ENCODE results near the gene ACSS1. TPM values are rescaled to one million over a fixed set of nuclear protein-coding genes. Genes with fewer than 3 reads are reported as not detected.

ACSS1 gene
- total RNA-seq, 1 donor from 2014 or later = 9.9 TPM

GRCh38 chr20:24980291-24981053 lies 77.5 kb downstream of the ACSS1 start:
- DNase-seq (ENCODE audit: low spot score) (peak; percentile 44), ATAC-seq (no peak)

- DNase-seq (ENCODE audit: low spot score) = peak; percentile 41
- no peak for ATAC-seq
Observed at GRCh38 chr20:24979036-24979960, 78.6 kb downstream of the ACSS1 start.

- peak; percentile 45 for ATAC-seq
- peak; percentile 51 for DNase-seq (ENCODE audit: low spot score)
Observed at GRCh38 chr20:24978513-24978912, 79.4 kb downstream of the ACSS1 start.

DNA sequence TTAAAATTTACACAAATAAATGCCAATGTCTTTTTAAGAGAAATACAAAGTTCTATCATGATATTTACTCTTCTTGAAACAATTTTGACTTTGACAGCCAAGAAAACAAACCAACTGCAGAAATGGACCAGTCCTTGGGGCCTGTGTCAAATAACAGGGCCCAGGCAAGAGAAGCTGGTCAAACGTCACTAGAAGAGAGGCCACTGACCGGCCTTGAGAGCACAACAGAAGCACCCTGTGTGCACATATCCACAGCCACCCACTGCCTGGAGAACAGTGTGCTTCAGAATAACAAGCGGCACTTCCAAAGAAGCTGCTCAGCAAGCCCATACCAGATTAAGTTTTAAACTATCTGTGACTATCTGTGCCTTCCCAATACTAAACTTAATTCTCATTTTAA lies 80.1 kb downstream of the ACSS1 start:
- peak; percentile 85 for DNase-seq (ENCODE audit: low spot score)

GRCh38 chr20:24977336-24977735 lies 80.6 kb downstream of the ACSS1 start:
- ATAC-seq (no peak), DNase-seq (ENCODE audit: low spot score) (peak; percentile 44)

More for the DNA sequence above, 80.1 kb downstream of the ACSS1 start:
- peak; percentile 93 for ATAC-seq

DNA sequence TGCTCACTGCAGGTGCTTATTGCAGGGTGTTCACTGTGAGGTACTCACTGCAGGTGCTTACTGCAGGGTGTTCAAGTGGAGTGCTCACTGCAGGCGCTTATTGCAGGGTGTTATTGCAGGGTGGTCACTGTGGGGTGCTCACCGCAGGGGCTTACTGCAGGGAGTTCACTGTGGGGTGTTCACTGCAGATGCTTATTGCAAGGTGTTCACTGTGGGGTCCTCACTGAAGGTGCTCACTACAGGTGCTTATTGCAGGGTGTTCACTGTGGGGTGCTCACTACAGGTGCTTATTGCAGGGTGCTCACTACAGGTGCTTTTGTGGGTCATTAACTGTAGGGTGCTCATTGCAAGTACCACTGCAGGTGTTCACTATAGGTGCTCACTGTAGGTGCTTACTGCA lies 85.6 kb downstream of the ACSS1 start:
- ATAC-seq (no peak), DNase-seq (ENCODE audit: low spot score) (peak; percentile 31)

DNA sequence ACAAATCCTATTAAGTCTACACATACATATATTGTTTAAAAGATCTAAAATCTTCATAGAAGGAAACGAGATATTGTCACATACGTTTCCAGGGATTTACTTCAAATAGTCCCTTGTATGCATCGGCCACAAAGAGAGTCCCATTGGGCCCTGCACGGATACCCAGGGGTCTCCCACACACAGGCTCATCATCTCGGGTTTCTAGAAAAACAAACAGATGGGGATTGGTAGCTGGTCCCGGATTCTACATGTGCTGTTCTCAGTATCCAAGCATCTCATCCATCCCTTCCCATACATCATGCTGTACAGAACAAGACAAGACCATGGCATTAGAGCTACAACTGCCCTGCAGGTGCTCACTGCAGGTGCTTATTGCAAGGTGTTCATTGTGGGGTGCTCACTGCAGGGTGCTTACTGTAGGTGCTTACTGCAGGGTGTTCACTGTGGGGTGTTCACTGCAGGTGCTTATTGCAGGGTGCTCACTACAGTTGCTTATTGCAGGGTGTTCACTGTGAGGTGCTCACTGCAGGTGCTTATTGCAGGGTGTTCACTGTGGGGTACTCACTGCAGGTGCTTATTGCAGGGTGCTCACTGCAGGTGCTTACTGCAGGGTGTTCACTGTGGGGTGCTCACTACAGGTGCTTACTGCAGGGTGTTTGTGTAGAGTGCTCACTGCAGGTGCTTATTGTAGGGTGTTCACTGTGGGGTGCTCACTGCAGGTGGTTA lies 86.4 kb downstream of the ACSS1 start:
- DNase-seq (ENCODE audit: low spot score) = peak; percentile 26
- no peak for ATAC-seq

DNA sequence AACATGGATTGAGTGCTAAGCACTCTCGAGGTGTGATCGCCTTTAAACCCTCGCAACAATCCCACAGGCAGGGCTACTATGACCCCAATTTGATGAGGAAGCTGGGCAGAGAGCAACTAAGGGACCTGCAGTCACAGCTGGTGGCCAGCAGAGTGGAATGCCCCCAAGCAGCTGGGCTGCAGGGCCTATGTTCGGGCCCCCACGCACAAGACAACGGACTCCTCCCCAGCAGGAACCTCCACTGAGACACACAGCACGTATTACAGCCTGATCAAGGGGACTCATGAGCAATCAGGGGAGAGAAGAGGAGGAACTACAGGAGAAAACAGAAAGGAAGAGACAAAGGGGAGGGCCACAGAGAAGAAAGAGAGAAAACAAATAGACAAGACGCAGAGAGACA lies 87.2 kb downstream of the ACSS1 start:
- DNase-seq (ENCODE audit: low spot score) (peak; percentile 35), ATAC-seq (no peak)

DNA sequence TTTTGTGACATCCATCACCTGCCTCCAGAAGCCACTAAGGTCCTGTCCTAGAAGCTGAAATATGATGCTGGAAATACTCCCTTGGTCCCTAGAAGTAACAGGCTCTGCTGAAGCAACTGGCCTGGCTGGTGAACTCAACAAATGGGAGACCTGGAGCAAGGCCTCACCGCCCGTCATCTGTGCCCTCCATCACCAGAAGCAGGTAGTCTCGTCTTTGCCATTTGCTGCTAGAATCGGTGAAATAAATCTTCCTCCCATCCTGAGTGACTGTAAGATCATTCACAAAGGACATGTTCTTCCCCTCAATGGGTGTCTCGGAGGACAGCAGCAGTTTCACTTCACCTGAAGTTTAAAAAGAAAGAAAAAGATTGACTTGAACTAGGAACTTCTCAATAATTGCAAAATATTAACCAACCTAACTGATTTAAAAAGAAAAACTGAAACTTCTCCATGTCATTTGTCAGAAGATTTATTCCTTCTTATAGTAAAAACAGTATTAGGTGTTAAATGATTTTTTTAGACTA lies 87.8 kb downstream of the ACSS1 start:
- ATAC-seq = no peak

DNA sequence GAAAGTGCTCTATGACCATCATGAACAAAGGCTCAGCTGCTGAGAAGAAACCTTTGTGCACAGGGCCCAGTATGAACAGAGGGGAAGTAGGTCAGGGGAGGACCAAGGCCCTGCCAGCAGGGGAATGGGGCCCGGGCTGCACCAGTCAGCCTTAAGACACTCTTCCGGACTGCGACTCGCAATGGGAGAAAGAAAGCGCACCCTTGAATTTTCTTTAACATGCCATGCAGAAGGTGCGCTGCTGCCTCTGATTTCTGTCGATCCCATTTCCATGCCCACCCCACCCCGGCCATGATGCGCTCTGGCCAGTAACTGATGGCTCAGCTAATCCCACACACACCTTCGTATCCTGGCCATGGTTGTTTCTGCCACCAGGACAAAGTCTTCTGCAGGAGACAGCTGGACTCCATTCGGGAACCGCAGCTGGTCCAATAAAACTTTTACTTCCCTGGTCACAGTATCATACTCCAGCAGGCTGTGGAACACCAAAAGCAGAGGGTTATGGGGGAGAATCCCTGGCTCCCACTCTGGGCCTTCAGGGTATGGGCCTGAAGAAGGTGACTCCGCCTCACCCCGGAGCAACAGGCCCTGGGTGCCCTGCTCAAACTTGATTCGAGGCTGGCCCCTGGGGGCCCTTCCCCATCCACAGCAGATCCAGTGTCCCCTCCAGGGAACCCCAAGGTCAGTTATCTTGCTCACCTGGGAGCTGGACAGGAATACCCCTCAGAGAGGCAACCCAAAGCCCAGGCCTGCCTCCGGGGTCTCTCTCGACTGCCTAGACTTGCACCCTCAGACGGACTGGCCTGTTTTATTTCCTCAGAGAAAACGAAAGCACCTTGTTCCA lies 88.5 kb downstream of the ACSS1 start:
- no peak for ATAC-seq
- DNase-seq (ENCODE audit: low spot score) = peak; percentile 42

More for the DNA sequence above, 87.8 kb downstream of the ACSS1 start:
- DNase-seq (ENCODE audit: low spot score) = no peak

DNA sequence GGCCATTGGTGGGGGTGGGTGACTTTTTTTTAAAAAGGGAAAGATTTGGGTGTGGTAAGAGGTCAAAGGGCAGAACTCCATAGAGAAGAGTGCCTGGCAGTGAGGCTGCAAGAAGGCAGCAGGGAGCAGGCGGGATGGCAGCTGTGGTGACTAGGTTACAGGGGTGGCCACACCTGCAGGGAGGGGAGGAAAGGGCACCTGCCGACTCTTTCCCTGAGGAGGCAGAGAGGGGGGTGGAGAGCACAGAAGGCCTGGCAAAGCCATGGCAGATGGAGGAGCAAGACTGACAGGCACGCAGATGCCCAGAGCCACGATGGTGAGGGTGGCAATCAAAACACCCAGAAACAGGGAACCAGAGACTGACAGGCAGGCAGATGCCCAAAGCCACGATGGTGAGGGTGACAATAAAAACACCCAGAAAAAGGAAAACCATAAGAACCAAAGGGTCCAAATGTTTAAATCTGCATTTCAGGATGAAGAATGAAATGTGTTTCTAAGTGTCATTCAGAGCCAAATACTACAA lies 89.6 kb downstream of the ACSS1 start:
- DNase-seq (ENCODE audit: low spot score) (no peak), ATAC-seq (peak; percentile 29)

GRCh38 chr20:24966317-24967012 lies 91.5 kb downstream of the ACSS1 start:
- no peak for DNase-seq (ENCODE audit: low spot score)

GRCh38 chr20:24965065-24965919 lies 92.6 kb downstream of the ACSS1 start:
- ATAC-seq = no peak
- peak; percentile 40 for DNase-seq (ENCODE audit: low spot score)

More at GRCh38 chr20:24966317-24967012, 91.5 kb downstream of the ACSS1 start:
- ATAC-seq = no peak

GRCh38 chr20:24964506-24964840 lies 93.5 kb downstream of the ACSS1 start:
- no peak for DNase-seq (ENCODE audit: low spot score)
- no peak for ATAC-seq

DNA sequence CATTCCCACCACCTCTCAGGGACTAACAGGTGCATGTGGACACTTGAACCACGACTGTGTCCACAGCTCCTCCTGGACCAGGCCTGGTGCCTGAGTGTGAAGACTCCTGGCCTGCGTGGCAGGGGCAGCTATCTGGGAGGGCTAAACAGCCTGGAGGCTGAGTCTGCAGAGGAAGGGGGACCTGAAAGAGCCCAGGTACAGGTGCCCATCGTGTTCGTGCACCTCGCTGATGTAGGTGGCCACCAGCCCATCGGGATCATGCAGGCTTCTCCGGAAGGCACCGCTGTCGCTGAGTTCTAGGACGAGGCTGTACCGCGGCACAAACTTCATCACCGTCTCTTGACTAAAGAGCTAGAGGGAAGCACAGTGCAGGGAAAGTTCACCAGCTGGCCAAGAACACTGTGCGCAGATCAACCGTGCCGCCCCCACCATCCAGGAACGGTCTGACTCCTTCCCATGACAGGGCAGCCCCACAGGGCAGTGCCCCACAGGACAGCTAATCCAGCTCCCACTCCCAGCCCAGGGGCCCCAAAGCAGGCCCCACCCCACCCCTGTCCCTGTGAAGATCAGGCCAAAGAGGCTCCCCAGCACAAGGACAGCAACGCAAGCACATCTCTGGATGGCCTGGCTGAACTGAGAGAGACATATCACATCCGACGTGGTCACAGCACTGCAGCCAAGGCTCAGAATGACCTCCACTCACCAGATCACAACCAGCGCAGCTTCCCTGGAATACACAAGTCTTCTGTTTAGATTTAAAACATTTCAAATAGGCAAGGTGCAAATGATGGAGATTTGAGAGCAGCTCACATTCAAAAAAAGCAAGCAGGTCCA lies 94.0 kb downstream of the ACSS1 start:
- peak; percentile 41 for DNase-seq (ENCODE audit: low spot score)
- no peak for ATAC-seq

GRCh38 chr20:24962510-24962909 lies 95.4 kb downstream of the ACSS1 start:
- ATAC-seq (no peak), DNase-seq (ENCODE audit: low spot score) (no peak)

DNA sequence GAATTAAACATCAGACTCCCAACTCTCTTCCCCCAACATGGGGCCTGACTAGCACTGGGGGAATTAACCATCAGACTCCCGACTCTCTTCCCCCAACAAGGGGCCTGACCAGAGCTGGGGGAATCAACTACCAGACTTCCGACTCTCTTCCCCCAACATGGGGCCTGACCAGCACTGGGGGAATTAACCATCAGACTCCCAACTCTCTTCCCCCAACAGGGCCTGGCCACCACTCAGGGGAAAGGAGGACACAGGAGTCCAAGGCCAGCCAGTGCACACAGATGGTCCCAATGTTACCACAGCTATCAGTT lies 95.8 kb downstream of the ACSS1 start:
- ATAC-seq = no peak

More for the DNA sequence above, 95.8 kb downstream of the ACSS1 start:
- DNase-seq (ENCODE audit: low spot score) = no peak
